MCF 10A (cell line): Measurements from ENCODE around the gene GABBR1. TPM values are rescaled to one million over a fixed set of nuclear protein-coding genes. Genes with fewer than 3 reads are reported as not detected.
A peak's percentile ranks its signal among the peaks of the same experiment; 100 is the strongest.

Experiments used
- BruUV-seq: library from RNA; stranded (reverse); fragments of 400-500 nt; replicated peaks from 2 replicates; lab custom pipeline; 2021; lab: Mats Ljungman, UMichigan
- CTCF ChIA-PET: fragments of 300-600 bp; sonication (Branson Sonifier 250); formaldehyde crosslinking; extraction: SDS; loops from one replicate; lab custom pipeline; 2021; ENCODE audit warnings: antibody characterized with exemption, inconsistent platforms; lab: Yijun Ruan, JAX
- POLR2A ChIA-PET: fragments of 300-600, 350-650 bp; sonication (Branson Sonifier 250); formaldehyde crosslinking; extraction: SDS; loops from one replicate; lab custom pipeline; 2020; ENCODE audit warnings: antibody characterized with exemption, inconsistent platforms; lab: Yijun Ruan, JAX
- DNase-seq: peaks from one replicate; pipeline ENCODE4 v3.0.0-alpha.2; 2018; ENCODE audit not compliant: unreplicated experiment
- H3K27ac Mint-ChIP-seq: one replicate; pipeline ENCODE4 v1.8.0; 2022; ENCODE audit warnings: mild to moderate bottlenecking, low read depth, mixed read lengths; ENCODE audit not compliant: unreplicated experiment
- H3K27me3 Mint-ChIP-seq: one replicate; pipeline ENCODE4 v1.8.0; 2022; ENCODE audit warnings: mixed read lengths; ENCODE audit not compliant: insufficient read depth, unreplicated experiment
- H3K36me3 Mint-ChIP-seq: one replicate; pipeline ENCODE4 v1.8.0; 2022; ENCODE audit warnings: mild to moderate bottlenecking, moderate library complexity, mixed read lengths; ENCODE audit not compliant: insufficient read depth, unreplicated experiment
- H3K4me1 Mint-ChIP-seq: one replicate; pipeline ENCODE4 v1.8.0; 2022; ENCODE audit warnings: mixed read lengths; ENCODE audit not compliant: insufficient read depth, unreplicated experiment
- H3K4me3 Mint-ChIP-seq: one replicate; pipeline ENCODE4 v1.8.0; 2022; ENCODE audit warnings: mild to moderate bottlenecking, moderate library complexity, mixed read lengths; ENCODE audit not compliant: unreplicated experiment
- H3K9me3 Mint-ChIP-seq: one replicate; pipeline ENCODE4 v1.8.0; 2022; ENCODE audit warnings: mixed read lengths; ENCODE audit not compliant: unreplicated experiment
- CTCF ChIP-seq: fragments of 200-600 bp; IDR thresholded peaks from one replicate; pipeline ENCODE4 v1.8.0; 2022; ENCODE audit warnings: antibody characterized with exemption, mild to moderate bottlenecking; ENCODE audit not compliant: unreplicated experiment
- intact Hi-C: fragments of 100-400 bp; cut with micrococcal nuclease; formaldehyde crosslinking; loops from 2 replicates; pipeline ENCODE4 v1.14.1; 2022
- total RNA-seq: library from RNA; stranded (reverse); gene quantifications from 2 replicates; pipeline ENCODE4 v1.2.3, GENCODE V29; 2022

Gene GABBR1
- total RNA-seq, 1 experiment from 2014 or later: 38.8 TPM

GRCh38 chr6:29602564-29603361 is 30.2 kb downstream of the GABBR1 start:
- Mint-ChIP-seq H3K27ac (no peak overlapping the region), H3K4me1 (no peaks in the 10 kb centered on the region), H3K9me3 (no peaks in the 10 kb centered on the region), H3K36me3 (peaks cover 30% of the 10 kb centered on the region), H3K27me3 (no peaks in the 10 kb centered on the region), H3K4me3 (no peak overlapping the region)
- POLR2A ChIA-PET: no interaction called here
- no peak for TF ChIP-seq CTCF
- CTCF ChIA-PET: interaction anchor here (0.7 to 0.8 kb wide), 2 partner anchors 19 to 50 kb away, joined by 3 read pairs; no protein-coding TSS in a partner anchor
- DNase-seq: peak; percentile 14
- intact Hi-C loops: no loop called here
- BruUV-seq: no TSS peak

- CTCF ChIA-PET: interaction anchor here (0.7 to 3.3 kb wide), 4 partner anchors 10 to 98 kb away, joined by 3 to 23 read pairs (median 4); no protein-coding TSS in a partner anchor
- POLR2A ChIA-PET: interaction anchor here (0.6 kb wide), 1 partner anchor 968 kb away, joined by 8 read pairs; no protein-coding TSS in a partner anchor
- no TSS peak for BruUV-seq
These were observed 34.7 kb downstream of the GABBR1 start for GRCh38 chr6:29598172-29598747.

GRCh38 chr6:29597184-29597583 is 35.8 kb downstream of the GABBR1 start:
- POLR2A ChIA-PET: interaction anchor here (0.6 kb wide), 1 partner anchor 12 kb away, joined by 4 read pairs; no protein-coding TSS in a partner anchor
- H3K4me1 Mint-ChIP-seq: no peaks in the 10 kb centered on the region

More at GRCh38 chr6:29598172-29598747, 34.7 kb downstream of the GABBR1 start:
- no peak for DNase-seq
- Mint-ChIP-seq H3K27ac (no peak overlapping the region), H3K36me3 (peaks cover 16% of the 10 kb centered on the region), H3K4me1 (no peaks in the 10 kb centered on the region), H3K9me3 (no peaks in the 10 kb centered on the region), H3K27me3 (no peaks in the 10 kb centered on the region), H3K4me3 (no peak overlapping the region)
- intact Hi-C loops: no loop called here
- TF ChIP-seq CTCF: no peak

More at GRCh38 chr6:29597184-29597583, 35.8 kb downstream of the GABBR1 start:
- BruUV-seq: no TSS peak
- Mint-ChIP-seq H3K27ac (no peak overlapping the region), H3K4me3 (no peak overlapping the region), H3K9me3 (no peaks in the 10 kb centered on the region), H3K27me3 (no peaks in the 10 kb centered on the region), H3K36me3 (peaks cover 8% of the 10 kb centered on the region)
- CTCF ChIA-PET: interaction anchor here (0.6 to 3.3 kb wide), 4 partner anchors 8 to 33 kb away, joined by 3 to 23 read pairs (median 4); no protein-coding TSS in a partner anchor
- DNase-seq: no peak
- no peak for TF ChIP-seq CTCF
- intact Hi-C loops: no loop called here
